Measurements from ENCODE around the gene C2orf74.
"Not testable (repeated sequence)": the region's sequence is repeated elsewhere in the genome, so short reads cannot be mapped to it uniquely, and the experiment has no call there.

Gene C2orf74

DNA sequence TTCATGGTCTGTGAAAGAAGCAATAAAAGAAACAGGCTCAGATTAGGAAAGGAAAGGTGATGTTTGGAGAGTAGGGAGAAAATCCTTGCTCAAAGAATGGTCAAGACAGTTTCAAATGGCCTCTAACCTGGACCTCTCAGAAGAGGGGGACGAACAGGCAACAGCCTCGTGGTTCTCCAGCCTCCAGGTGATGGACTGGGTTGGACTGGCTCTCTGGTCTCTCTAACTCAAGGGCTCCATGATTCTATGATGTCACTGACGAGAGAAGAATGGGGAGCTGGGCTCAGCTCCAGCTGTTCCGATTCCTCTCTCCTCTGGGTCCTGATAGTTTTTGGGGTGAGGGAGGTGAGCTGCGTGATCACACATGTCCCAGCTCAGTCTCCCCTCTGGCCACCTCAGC, at the start of gene C2orf74:
Gene C2orf74, plus strand, starts transcription at position 301 of the 400 bp plus-strand sequence. CDS start 327 bp downstream, outside the sequence.
- DNase-seq (ENCODE audit: low read depth, low spot score), result no peak
- H3K27ac ChIP-seq, result no peak within 1 kb of the TSS

DNA sequence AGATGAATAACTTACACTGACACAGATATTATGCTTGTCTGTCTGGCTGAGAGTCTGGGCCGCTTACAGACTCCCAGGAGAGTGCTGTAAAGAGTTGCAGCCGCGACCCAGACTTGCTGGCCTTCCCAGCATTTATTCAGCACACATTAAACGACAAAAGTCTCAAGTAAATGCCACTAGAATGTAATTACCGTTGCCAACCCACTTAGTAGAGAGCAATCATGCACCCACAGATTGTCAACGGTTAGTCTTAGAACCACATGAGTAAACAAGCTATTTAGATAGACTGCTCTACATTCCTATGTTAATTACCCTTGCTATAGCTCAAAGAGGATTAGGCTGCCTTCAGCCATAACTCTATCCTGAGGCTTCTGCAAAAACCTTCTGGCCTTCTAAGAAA, 47.8 kb upstream of the C2orf74 start:
- no peak for DNase-seq (ENCODE audit: low read depth, low spot score)
- H3K27ac ChIP-seq, result no peak overlapping the region

DNA sequence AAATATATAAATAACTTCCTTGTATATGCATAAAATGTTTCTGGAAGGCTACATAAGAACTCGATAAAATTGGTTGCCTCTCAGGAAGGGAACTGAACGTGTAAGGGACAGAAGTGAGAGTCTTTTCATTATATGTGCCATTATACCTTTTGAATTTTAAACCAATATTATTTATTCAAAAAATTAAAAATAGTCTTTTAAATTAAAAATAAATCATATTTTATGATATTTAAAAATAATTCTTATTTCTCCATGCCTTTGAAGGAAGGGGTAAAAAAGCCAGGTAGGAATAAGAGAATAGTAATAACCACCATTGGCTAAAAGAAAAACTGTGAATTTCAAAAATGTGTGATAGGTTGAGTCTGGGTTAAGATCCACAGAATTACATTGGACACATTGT, 45.7 kb upstream of the C2orf74 start:
- H3K27ac ChIP-seq, result no peak overlapping the region

DNA sequence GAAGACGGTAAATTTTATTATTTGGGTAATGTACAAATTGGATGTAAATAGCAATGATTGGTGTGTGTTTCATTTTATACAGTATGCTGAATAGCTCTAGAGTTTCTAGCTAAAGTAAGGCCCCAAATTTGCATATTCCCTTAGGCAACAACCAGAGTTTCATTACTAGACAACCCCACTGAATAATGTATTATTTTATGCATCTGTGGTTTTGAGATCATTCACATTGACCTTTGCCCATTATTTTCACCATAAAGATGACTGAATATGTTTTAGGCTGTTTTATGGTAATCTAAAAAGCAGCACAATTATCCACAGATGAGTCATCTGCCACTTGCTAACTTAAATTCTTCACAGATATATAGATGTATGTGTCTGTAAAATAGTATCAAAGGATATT, 44.5 kb upstream of the C2orf74 start:
- DNase-seq (ENCODE audit: low read depth, low spot score), result no peak
- no peak overlapping the region for H3K27ac ChIP-seq

More for the DNA sequence above, 45.7 kb upstream of the C2orf74 start:
- no peak for DNase-seq (ENCODE audit: low read depth, low spot score)

DNA sequence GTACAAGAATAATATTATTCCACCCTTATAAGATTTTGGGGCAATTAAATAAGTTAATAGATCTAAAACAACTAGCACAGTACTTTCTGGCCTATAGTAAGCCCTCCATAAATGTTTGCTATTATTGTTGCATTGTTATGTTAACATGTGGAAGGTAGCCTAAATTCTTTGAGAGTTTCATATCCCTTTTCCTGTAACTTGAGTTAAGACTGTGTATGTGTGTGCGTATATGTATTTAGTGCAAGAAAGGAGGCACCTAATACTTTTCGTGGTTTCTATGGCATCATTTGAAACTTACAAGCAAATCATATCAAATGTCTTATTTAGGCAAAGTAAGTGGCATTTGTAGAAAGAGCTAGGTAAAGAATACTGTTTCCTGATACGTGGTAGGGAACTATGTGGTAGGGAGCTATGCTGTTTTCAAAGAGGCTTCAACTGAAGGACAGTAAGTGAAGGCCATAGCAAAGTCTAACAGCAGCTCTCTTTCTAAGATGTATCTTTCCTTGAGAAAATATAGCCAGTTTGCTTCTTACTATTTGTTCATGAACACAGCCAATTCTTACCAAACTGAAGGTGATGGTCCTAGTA, 36.8 kb upstream of the C2orf74 start:
- no peak for DNase-seq (ENCODE audit: low read depth, low spot score)
- H3K27ac ChIP-seq, result no peak overlapping the region

DNA sequence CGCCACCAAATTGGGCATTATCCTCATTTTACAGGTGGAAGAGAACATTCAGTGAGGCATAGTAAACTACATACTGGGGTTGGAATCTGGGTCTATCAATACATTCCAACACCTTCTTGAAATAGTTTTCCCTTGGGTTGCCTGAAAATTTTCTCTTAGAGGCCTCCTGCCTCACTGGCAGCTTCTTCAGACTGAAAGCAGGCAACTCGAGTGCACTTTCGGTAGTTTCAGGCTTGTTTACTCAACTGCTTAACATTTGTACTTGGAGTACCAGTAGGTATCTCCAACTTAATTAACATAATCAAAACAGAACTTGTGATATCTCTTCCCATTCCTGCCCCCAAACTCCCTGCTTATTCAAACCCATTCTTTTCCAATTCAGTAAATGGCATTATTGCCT, 36.2 kb upstream of the C2orf74 start:
- no peak for DNase-seq (ENCODE audit: low read depth, low spot score)
- H3K27ac ChIP-seq, result no peak overlapping the region

DNA sequence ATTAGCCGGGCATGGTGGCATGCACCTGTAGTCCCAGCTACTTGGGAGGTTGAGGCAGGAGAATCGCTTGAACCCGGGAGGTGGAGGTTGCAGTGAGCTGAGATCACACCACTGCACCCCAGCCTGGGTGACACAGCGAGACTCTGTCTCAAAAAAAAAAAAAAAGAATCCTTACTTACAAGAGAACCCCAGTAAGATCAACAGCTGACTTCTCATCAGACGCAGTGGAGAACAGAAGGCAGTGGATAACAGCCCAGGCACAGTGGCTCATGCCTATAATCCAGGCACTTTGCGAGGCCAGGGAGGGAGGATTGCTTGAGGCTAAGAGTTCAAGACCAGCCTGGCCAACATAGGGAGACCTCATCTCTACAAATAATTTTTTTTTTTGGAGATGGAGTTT, 33.9 kb upstream of the C2orf74 start:
- H3K27ac ChIP-seq; DNase-seq (ENCODE audit: low read depth, low spot score): not testable (repeated sequence)

DNA sequence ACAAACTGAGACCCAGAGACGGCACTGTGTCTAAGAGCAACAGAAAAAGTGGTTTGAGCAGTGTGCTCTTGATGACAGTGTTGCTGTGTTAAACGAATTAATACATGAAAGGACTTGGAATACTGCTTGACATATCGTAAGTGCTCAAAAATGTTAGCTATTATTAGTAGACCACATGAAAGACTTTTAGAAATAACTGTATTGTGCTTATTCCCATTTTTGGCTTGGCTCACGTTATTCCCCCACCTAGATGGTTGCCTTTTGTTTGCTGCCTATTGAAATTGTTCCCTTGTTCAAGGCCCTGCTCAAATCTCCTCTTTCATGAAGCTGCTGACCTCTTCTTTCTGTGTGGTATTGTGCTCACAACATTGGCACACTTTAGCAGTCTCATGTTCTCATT, 27.8 kb upstream of the C2orf74 start:
- DNase-seq (ENCODE audit: low read depth, low spot score), result no peak
- H3K27ac ChIP-seq, result no peak overlapping the region

DNA sequence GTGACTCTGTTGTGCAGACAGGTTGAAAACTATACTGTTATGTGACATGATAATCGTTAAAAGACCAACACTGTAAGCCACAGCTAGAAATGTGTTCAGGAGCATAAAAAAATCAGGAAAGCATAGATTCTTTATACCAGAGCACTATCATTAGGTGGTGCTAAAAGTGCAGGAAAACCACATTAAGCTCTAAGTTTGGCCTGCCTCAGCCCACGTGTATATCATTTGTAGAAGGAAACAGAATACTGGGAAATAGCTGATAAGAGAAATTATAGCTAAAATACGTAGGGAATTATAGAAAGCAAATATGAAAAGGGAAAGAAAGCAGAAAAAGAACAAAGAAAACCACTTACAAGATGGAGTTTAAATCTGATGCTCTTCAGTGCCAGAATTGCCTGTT, 26.5 kb upstream of the C2orf74 start:
- DNase-seq (ENCODE audit: low read depth, low spot score), result no peak
- no peak overlapping the region for H3K27ac ChIP-seq

DNA sequence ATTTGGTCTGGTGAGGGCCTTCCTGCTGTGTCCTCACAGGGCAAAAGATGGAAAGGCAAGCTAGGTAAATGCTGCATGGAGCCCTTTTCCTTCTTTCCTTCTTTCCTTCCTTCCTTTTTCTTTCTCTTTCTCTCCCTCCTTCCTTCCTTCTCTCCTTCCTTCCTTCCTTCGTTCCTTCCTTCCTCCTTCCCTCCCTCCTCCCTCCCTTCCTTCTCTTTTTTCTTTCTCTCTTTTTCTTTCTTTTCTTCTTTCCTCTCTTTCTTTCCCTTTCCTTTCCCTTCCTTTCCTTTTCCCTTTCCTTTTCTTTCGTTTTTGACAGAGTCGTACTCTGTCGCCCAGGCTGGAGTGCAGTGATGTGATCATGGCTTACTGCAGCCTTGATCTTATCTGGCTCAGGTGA, 23.1 kb upstream of the C2orf74 start:
- no peak overlapping the region for H3K27ac ChIP-seq
- DNase-seq (ENCODE audit: low read depth, low spot score), result no peak

DNA sequence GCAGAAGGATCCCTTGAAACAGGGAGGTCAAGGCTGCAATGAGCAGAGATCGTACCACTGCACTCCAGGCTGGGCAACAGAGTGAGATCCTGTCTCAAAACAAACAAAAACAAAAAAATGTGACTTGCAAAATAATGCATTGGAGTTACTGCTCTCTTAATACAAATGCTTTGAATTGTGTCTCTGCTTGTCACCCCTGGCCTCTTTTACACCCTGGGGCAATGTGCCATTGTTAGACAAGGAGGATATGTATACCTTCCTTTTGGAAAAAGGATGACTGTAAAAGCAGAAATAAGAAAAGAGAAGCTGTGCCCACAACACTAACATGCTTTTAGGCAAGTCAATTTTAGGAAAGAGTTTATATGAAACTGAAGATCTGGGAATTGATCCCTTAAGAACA, 20.8 kb upstream of the C2orf74 start:
- no peak for DNase-seq (ENCODE audit: low read depth, low spot score)
- H3K27ac ChIP-seq, result no peak overlapping the region

DNA sequence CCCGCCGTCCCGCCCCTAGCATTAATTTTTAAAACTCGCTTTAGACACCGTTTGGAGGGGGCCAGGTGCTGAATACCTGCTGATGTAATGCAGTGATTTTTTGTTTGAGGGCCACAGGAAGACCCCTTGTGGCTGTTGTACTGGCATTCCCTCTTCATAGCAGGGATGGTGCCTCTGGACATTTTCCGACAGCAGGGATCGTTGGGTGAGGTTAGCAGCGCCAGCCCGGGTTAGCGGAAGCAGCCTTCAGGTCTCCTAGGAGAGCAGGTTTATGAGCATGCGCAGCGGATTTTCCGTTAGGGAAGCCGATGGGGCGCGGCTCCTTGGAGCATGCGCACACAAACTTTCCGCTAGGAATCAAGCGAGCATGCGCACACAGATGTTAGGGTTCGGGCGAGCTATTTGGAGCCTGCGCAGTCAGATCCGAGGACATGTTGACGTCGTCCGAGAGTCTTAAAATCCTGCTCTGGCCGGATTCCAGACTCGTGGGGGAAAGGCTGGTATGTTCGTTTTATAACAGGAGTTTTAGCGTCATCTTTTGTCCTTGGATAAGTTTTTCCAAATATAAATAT, 17.2 kb upstream of the C2orf74 start:
- peak overlapping the region; percentile 25 for H3K27ac ChIP-seq
- DNase-seq (ENCODE audit: low read depth, low spot score), result peak; percentile 78

DNA sequence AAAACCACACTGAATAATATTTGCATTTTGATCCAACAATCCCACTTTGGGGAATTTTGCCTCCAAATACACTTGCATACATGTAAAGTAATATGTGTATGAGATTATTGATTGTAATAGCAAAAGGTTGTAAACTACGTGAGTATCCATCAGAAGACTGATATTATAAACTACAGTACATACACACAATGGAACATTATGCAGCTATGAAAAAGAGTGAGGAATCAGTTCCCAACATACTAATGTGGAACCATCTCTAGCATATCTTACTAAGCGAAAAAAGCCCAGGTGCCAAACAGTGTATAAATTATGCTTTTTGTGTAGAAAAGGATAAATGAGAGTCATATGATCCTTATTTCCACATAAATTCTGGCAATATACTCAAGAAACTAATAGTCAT, 16.0 kb upstream of the C2orf74 start:
- H3K27ac ChIP-seq, result no peak overlapping the region
- DNase-seq (ENCODE audit: low read depth, low spot score), result no peak

DNA sequence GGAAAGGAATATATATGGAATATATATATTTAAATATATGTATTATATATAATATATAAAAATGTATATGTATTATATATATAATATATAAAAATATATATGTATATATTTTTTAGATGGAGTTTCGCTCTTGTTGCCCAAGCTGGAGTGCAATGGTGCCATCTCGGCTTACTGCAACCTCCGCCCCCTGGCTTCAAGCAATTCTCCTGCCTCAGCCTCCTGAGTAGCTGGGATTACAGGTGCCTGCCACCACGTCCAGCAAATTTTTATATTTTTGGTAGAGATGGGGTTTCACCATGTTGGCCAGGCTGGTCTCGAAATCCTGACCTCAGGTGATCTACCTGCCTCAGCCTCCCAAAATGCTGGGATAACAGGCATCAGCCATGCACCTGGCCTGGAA, 13.9 kb upstream of the C2orf74 start:
- H3K27ac ChIP-seq; DNase-seq (ENCODE audit: low read depth, low spot score): not testable (repeated sequence)

DNA sequence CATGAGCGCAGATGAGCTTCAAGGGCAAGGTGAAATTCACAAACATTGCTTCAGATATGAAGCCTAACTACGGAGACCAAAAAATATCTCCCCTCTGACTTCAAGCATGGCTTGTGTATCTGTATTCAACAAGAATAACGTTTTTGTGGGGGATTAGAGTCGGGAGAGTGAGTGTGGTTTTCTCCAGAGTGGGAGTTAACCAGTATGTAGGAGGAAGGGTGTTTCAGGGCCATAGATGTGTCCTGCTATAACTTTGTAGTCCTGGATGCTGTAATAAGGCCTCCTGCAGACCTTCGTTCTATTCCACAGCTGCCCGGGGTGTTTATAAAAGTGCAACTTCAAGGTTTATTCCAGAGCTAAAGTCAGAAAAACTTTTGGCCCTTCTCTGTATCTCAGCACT, 12.9 kb upstream of the C2orf74 start:
- no peak overlapping the region for H3K27ac ChIP-seq
- no peak for DNase-seq (ENCODE audit: low read depth, low spot score)

DNA sequence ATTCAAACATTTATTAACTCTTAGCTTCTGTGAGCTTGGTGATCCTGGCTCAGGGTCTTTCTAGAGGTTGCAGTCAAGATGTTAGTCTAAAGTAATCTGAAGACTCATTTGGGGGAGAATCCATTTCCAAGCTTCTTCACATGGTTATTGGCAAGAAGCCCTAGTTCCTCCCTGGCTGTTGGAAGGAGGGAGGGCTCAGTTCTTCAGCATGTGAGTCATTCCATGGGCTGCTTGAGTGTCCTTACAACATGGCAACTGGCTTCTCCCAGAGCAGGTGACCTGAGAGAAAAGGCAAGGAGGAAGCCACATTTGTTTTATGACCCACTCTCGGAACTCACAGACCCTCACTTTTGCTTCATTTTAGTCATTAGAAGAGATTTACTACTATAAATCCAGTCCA, 10.6 kb upstream of the C2orf74 start:
- no peak overlapping the region for H3K27ac ChIP-seq
- DNase-seq (ENCODE audit: low read depth, low spot score), result no peak

DNA sequence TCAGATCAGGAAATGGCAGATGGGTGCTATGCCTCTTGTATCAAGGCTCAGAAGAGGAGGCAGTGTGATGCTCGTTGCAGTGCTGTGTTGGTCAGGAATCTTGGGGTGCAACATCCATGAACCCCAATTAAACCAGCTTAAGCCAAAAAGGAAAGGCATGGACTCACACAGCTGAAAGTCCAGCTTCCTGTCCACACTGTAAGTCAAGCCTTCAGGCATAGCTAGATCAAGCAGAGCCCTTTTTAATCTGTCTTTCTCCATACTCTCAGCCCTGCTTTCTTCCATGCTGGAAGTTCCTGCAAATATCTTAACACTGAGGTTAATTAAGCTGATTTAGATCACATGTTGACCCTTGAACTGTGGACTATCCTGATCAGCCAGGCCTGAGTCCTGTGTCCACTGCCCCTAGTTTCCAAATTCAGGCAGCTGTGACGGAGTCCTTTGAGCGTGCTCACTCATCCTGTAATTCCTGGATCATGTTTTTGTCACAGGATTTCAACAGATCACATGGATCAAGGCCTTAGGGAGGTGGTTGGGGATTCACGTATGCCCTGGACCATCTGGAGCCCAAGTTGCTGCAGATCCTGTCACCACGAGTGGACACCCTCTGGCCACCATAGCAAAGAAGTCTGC, 4.5 kb upstream of the C2orf74 start:
- no peak for DNase-seq (ENCODE audit: low read depth, low spot score)
- H3K27ac ChIP-seq, result no peak overlapping the region

DNA sequence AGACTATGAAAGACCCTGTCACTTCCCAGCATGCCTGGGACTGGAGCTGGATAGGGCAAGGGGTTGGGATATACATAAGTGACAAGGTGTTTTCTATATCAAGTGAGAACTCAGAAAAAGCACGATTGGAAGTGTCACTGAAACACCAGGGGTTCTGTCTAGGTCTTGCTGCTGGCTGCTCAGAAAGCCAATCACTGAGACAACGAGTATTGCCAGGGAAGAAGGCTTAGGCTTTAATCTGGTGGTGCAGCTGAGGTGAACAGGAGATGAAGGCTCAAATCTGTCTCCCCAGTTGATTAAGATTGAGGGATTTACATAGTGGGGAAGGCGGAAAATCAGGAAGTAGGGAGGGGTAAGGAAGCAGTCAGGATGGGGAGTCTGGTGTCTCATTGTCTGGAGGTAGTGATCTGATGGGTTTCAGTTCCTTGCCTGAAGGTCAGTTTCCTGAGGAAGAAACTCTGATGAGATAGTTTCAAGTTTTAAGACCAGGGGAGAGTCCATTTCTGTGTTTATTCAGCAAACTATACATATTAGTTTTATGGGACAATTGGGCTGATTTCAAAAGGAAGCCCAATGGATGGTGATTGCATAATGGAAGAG, 3.5 kb upstream of the C2orf74 start:
- H3K27ac ChIP-seq, result no peak overlapping the region
- DNase-seq (ENCODE audit: low read depth, low spot score), result no peak

DNA sequence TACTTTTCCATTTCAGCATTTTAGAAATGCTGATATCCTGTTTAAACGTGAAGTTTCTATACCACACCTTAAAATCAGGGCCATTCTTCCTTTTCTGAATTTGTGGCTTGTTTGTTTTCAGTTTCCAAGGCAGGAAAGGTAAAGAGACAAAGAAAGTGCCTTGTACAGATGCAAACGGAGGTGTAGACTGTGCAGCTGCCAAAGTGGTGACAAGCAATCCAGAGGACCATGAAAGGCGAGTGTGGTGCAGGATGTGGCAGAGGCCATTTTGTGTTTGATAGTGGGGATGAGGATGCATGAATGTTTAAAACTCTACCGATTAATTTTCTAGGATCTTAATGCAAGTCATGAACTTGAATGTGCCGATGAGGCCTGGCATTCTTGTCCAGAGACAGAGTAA, 733 bp downstream of the C2orf74 start:
- H3K27ac ChIP-seq, result no peak overlapping the region
- no peak for DNase-seq (ENCODE audit: low read depth, low spot score)

DNA sequence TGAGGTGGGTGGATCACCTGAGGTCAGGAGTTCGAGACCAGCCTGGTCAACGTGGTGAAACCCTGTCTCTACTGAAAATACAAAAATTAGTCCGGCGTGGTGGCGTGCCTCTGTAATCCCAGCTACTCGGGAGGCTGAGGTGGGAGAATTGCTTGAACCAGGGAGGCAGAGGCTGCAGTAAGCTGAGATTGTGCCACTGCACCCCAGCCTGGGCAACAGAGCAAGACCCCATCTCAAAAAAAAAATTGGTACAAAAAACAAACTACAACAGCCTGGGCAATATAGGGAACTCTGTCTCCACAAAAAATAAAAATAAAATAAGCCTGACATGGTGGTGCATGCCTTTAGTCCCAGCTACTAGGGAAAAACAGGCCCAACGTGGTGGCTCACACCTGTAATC, 3.1 kb downstream of the C2orf74 start:
- not testable (repeated sequence) for H3K27ac ChIP-seq; DNase-seq (ENCODE audit: low read depth, low spot score)

DNA sequence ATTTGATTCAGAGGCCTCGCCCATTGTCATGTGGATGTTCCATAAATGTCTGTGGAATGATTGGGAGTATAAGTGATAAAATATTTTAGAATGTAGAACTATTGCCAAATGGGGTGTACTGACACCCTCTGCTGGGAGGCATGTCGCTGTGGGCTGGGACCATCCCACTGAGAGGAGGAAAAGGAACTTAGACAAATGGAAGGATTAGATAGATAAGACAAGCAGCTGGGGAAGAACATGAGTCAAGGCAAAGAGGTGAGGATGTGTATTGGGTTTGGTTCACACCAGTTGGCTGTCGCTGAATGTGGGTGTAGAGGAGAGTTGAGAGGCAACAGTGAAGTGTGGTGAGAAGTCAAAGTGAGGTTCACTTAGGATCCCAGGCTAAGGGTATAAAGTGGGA, 4.0 kb downstream of the C2orf74 start:
- DNase-seq (ENCODE audit: low read depth, low spot score), result no peak
- H3K27ac ChIP-seq, result no peak overlapping the region

DNA sequence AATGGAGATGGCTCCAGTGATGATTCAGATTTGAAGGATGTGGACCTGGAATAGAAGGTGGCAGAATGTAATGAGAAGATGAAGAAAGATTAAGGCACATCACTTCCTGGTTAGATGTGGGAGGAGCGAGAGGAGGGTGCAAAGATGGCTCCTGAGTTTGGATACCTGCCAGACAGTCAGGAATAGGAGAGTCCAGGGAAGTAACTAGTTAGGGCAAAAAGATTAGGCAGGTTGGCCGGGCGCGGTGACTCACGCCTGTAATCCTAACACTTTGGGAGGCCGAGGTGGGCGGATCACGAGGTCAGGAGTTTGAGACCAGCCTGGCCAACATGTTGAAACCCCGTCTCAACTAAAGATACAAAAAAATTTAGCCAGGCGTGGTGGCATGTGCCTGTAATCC, 5.6 kb downstream of the C2orf74 start:
- DNase-seq (ENCODE audit: low read depth, low spot score), result no peak
- H3K27ac ChIP-seq, result no peak overlapping the region

All from epithelial cell of prostate (primary cell).